GM18867 (cell line): ENCODE data around the gene NOTUM.

ENCODE experiments used
- ATAC-seq: cut with Tn5 transposase; IDR thresholded peaks from one replicate; pipeline ENCODE4 v1.9.1; 2021; ENCODE audit warnings: mild to moderate bottlenecking, moderate library complexity; ENCODE audit not compliant: unreplicated experiment

Gene NOTUM

DNA sequence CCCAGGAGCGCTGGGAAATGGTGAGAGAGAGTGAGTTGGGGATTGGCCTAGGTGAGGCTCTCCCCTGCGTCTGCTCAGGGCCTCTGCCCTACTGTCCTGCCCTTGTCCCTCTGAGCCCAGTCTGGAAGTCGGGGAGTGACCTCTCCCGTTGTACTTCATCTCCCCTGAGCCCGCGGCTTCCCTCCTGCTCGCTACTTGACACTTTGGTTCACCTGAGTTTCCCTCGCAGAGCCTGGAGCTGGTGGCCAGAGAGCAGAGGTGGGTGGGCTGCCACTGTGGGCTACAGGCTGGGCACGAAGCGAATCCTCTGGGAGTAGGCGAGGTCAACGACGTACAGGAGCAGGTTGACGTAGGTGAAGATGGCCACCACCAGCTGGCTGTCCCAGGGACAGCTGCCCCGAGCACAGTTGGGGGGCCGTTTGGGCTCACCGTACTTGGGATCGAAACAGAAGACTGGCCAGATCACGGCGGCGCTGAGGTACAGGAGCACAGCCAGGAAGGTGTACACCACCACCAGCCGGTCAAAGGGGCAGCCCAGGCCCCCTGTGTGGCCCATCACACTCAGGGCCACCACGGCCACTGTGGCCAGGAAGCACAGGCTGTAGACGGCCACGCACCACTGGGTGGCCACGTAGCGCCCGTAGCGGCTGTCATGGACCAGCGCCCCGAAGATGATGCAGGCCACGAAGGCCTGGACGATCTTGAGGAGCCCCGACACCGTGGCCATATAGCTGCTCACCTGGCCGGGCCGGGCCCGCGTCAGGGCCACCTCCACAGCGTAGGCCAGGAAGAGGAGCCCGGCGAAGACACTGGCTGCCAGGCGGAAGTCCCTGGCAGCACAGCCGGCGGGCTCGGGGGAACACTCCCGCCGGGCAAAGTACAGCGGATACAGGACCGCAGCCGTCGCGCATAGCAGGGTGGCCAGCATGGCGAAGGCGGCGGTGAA, 20.2 kb downstream of the NOTUM start:
- no peak for ATAC-seq

DNA sequence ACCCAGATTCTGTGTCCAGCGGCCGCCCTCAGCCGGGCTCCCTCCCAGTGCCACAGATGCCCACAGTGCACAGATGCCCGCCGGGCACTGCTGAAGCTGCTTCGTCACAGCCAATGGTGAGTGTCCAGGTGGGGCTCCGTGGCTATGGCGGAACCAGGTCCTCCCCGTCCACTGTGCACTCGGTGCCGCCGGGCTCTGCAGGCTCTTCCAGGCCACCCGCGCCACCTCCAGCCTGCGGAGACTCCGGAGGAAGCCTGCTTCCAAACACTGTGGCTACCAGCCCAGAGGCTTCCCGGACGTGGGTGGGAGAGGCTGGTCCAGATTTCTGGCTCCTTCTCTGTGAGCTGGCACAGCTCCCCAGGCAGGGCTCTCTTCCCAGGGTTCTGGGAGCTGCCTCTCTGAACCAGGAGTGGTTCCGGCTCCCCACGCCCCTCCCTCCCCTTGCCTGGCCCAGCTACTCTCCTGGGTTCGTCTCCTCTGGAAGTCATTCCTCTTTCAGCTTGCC, 21.1 kb downstream of the NOTUM start:
- no peak for ATAC-seq

DNA sequence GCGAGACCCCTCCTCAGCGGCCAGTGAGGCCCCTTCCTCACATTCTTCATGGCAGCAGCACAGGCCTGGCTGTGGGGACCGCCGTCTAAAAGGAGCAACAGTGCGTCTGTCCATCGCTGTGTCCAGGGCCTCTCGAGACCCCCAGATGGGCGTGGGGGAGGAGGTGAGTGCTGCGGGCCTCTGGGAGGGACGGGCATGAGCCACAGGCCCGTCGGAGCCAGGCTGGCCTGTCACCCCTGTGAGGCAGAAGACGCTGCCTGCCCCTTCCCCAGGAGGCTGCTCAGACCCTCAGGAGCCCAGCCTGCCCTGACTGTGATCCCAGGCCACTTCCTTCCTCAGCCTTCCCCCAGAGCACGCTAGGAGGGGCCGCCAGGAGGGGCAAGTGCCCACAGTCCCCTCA, 21.8 kb downstream of the NOTUM start:
- ATAC-seq, result no peak

DNA sequence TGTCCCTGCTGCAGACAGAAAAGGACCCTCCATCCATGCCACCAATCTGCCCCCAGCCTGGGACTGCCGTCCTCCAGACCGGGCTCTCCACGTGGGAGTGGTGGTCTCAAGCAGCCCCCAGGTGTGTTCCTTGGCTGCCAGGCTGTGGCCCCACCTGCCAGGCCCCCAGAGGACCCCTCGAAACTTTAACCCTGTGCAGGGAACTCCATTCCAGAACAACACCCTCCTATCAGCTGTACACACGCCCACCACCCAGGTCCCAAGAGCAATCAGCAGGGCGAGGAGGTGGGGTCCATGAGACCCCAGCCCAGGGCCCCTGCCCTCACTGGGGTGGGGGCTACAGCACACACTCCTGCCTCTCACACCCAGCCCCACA, 25.3 kb downstream of the NOTUM start:
- ATAC-seq, result no peak

DNA sequence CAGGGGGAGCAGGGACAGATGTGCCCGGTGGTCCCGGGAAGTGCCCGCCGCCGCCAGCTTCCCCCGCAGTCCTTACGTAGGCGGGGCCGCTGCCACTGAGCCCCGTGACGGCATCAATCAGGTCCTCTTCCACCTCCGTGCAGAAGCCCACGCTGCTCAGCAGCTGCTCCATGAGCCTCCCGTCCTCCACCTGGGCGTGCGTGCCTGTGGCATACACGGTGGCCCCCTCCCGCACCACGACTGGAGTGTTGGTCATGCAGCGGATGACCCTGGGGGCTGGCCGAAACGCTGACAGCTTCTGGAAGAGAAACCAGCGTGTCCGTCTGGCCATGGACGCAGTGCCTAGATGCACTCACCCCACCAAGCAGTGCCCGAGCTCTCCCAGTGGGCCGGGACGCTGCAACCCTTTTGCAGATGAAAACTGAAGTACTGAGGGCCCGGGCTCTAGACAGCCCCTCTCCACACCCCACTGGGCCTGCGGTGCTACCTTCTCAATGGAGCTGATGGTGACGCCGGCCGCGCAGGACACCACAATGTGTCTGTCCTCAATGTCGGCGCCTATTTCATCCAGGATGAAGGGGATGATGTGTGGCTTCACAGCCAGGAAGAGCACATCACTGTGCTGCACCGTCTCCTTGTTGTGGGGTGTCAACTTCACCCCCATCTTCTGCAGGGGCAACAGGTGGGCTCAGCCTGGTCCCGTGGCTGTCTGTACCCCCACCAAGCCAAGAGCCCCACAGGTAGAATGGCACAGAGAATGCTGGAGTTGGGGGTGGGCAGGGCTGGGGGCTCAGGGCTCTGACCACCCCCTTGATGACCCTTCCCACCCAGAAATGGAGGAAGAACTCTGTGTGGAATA, 25.9 kb downstream of the NOTUM start:
- ATAC-seq, result no peak

DNA sequence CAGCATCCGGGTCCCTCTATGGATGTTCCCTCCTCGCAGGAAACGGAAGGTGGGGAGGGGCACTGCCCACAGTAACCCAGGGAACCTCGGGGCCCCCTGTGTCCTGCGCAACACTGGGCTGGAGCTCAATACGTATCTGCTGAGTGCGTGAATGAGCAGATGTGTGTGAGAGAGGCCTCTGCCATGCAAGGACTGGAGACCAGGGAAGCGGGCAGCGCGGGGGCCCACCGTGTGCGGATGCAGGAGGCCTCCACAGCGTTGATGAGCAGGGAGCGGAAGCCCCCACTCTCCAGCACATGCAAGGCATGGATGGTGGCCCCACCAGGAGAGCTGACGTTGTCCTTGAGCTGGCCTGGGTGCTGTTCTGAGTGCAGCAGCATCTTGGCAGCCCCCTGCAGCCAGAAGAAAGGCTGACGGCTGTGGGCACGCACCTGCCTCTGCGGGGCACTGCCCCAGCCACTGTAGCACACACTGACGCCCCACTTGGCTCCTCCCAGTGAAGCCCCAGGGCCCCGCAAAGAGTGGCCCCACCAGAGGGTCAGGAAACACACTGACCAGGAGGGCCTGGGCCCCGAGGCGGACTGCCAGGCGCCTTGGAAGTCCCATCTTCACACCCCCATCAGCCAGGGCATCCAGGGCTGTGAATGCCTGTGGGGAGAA, 26.8 kb downstream of the NOTUM start:
- ATAC-seq, result no peak

DNA sequence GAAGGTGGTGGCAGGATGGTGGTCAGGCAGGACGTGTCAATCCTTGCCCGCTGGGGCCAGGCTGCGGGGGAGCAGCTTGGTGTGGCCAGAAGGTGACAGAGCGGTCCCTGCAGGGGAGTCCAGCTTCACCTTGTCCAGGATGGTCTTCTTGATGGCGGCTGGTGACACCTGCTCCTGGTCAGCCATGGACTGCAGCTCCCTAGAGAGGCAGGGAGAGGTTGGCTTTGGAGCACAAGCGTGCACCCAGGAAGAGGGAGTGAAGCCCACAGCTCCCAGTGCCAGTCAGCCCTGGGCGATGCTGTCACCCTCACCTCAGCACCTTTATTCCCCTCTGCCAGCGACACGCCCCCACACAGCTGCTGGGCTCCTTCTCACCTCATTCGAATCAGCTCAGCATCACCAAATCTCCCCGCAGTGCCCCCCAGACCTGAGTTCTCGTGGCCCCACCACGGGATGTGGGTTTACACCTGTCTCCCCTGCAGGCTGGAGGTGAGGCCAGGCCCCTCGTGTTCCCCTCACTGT, 27.7 kb downstream of the NOTUM start:
- no peak for ATAC-seq

DNA sequence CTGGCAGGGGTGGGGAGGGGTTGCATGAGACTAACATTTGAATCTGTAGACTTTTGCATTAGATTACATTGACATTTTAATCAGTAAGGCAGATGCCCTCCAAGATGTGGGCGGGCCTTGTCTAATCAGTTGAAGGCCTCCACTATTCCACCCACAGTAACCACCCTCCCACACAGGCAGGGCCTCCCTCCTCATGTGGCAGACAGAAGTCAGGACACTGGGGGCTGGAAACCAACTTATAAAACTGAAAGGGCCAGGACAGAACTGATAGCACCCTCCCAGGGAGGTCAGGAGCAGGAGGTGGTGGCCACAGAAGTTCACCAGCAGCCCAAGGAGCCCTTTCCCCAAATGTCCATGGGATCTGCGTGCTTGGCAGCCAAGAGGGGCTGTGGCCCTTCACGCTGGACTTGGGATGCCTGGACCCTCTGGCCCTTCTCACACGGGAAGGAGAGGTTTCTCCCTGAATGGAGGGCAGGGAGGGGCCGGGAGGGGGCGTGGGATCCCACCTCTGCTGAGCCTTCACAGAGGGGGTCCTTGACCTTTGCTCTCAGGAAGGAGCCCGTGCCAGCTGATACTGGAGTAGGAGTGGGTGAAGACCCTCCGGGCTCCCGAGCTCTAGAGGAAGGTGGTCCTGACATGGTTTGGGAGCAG, 28.5 kb downstream of the NOTUM start:
- no peak for ATAC-seq

DNA sequence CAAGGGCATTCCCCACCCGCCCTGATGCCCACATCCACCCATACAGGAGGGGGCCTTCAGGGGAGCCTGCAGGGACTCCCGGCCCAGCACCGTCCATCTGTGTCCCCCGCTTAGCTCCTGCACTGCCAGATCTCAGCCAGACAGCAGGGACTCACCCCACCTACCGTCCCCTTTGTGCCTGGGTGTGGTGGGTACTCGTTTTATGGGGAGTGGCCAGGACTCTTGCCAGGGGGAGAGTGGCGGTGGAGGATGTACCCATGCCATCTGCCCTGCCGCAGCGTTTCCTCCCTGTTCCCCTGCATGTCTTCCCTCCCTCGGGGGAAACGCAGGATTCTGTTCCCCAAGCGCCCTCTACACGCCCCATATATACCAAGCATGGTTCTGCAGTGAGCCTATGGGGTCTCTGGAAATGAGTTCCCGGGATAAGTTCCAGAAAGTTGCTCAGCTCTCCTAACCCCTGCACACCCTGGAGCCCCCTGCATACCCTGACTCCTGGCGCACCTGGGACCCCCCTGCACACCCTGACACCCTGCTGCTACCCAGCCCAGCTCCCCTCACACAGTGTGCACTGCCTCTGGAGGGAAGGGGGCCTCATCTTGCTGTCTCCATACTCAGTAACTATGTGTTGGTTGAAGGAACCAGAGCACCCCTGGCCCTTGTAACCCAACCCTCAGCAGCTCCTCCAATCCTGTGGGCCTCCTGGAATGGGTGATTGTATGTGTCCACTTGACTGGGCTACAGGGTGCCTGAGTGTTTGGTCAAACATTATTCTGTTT, 29.2 kb downstream of the NOTUM start:
- no peak for ATAC-seq

DNA sequence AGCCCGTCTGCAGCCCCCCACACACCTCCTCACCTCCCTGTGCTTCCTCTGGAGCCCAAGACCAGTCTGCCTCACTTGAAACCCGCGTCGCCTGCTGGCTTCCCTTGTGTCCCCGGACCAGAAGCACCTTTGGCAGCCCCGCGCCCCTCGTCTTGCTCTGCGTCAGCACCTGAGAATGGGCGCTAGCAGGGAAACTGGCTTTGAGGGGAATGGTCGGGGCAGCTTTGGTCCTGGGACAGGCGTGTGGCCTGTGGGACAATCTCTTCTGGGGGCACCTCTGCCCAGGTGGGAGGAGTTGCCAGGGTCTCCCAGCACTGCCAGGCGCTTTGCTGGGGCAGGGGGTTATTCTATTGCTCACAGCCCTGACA, 29.8 kb downstream of the NOTUM start:
- no peak for ATAC-seq

DNA sequence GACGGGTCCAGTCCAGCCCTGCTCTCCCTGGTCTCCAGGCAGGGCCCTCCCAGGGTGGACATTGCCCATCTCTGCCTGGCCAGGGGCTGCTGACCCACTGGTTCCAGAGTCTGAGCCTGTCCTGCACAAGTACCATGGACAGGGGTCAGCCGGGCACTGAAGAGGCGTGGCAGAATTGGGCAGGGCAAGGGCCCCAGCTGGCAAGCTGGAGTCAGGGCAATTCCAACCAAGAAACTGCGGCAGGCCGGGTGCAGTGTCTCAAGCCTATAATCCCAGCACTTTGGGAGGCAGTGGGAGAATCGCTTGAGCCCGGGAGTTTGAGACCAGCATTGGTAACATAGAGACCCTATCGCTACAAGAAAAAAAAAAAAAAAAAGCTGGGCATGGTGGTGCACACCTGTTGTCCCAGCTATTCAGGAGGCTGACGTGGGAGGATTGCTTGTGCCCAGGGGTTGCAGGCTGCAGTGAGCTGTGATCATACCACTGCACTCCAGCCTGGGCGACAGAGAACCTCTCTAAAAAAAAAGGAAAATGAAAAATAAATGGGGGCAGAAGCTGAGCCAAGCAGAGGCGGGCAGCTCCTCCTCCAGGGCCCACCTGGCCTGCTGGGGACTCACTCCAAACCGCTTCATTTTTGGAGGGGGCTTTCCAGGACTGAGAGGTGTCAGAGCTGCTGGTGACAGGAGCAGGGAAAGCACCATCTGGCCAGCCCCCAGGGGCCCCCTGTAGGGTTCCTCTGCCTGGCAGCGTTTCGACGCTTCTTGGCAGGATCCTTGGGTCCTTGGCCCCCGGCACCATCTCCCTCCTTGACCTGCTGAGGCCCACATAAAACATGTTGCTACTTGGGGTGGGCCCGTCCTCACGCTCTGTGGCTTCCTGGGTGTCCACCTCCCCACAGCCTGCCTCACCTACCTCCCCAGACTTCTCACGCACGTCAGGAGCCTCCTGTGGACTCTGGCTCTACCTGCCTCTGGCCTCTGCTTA, 30.6 kb downstream of the NOTUM start:
- ATAC-seq, result no peak

DNA sequence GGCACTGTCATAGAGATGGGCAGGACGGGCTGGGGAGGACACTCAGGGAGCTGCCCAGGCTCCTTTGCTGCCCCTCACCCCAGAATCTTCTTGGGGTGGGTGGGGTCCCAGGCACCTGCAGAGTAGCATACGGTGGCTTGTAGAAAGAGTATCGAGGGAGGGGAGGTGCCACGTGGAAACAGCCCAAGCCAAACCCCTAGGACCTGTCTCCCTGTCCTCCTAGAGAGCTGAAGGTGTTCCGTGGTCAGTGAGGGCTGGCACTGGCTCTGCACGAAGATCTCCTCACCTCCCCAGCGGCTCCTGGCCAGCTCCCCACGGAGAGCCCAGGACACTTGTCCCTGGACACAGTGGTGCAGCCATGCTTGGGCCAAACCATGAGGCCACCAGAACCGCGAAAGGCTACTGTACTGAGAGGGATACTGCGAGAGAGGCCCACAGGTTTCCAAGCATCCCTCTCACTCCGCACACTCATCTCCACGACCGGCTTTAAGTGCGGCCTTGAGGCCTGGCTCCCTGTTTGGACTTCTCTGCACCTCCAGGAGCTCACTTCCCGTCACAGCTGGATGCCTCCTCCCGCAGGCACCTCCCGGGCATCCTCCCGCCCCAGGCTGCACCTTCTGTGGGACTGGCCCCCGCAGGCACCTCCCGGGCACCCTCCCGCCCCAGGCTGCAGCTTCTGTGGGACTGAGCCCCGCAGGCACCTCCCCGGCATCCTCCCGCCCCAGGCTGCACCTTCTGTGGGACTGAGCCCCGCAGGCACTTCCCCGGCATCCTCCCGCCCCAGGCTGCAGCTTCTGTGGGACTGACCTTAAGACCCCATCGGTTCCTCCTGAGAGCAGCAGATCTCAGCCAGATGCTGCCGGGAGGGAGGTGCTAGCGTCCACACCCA, 31.5 kb downstream of the NOTUM start:
- ATAC-seq, result no peak

DNA sequence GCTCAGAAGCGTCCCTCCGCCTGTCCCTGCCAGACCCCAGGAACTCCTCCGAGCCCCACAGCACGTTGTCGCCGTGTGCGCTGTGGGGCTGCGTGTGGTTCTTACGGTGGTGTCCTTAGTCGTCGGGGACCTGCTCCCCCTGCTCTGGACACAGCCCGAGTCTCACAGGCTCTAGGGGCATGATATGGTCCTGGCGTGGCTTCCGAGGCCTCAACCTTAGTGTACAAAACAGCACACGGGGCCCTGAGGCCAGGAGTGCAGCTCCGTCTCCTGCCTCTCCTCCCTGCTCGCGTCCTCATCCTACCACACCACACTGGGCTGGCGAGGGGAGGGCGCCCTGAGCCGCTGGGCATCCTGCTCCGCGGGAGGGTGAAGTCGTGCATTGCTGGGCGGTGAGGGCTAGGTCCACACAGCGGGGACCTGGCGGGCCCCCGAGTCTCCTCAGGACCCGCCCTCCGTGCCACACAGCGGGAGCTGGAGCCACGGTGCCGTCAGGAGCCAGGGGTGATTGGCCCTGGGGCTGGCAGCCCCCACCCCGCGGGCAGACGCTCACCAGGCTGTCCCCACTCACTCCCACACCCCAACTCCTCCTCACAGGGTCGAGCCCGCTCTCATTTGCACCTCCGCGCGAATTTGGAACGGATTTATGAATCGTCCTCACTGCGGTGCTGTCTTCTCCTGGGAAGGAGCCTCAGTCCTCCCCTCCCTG, 32.3 kb downstream of the NOTUM start:
- ATAC-seq, result no peak

DNA sequence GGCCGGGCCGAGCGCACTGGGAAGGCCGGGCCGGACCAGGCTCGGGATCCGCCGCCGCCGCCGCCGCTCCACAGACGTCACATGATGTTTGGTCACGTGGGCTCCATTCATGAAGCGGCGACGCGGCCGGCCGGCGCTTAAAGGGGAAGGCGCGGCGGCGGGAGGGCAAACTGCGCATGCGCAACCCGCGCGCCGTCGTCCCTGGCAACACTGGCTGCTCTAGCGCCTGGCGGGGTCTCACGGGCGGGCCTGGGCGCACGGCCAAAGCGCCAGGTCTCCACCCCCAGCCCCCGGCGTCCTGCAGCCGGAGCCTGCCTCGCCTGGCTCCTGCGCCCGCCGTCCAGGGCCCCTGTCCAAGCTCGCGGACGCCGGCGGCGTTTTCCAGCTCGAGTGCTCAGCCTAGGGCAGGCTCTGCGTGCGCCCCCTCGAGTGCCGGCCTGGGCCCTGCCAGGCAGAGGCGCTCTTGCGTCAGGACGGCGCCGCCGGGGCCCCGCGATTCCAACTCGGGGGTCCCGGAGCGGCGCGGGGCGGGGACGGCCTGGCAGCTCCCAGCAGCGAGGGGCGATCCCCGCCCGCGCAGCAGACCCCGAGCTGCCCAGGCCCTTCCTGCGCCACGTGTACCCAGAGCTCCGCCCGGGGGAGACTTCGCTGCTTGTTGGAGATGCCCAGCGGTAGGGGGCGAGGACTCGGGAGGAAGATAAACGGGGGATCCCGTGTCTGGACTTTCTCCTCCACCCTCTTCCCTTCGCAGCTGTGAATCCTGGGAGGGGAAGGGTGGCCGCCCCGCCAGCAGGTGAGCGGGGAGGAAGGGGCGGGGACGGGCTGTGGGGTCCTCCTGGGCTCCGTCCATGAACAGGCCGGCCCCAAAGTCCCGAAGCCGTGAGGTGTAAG, 33.1 kb downstream of the NOTUM start, which contains the start of gene MAFG:
TSS of gene MAFG (minus strand) at position 83 of the 891 bp plus-strand sequence. CDS start 4,550 bp downstream, outside the sequence.
- ATAC-seq, result peak; percentile 64

DNA sequence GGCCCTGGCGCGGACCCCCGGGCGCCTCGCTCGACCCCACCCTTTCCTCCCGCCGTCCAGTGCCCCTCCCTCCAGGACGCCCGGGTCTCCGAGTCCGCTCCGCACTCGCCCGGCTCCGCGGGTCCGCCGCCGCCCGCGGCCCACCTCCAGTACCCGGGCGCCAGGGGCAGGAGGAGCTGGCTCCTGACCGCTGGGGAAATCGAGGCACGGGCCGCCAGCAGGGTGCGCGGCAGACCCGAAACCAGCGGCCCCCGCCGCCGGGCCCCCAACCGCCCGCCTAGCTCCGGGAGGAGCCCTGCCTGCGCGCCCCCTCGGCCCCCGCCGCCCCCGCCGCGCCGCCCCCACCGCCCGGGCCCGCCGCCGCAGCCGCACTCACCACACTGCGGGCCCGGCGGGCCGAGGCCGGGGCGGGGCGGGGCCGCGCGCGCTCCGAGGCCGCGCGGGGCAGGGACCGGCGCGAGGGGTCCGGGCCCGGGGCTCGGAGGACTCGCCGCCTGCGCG, 33.8 kb downstream of the NOTUM start:
- ATAC-seq, result no peak
